ENCODE results near the gene PMVK.

Gene PMVK

DNA sequence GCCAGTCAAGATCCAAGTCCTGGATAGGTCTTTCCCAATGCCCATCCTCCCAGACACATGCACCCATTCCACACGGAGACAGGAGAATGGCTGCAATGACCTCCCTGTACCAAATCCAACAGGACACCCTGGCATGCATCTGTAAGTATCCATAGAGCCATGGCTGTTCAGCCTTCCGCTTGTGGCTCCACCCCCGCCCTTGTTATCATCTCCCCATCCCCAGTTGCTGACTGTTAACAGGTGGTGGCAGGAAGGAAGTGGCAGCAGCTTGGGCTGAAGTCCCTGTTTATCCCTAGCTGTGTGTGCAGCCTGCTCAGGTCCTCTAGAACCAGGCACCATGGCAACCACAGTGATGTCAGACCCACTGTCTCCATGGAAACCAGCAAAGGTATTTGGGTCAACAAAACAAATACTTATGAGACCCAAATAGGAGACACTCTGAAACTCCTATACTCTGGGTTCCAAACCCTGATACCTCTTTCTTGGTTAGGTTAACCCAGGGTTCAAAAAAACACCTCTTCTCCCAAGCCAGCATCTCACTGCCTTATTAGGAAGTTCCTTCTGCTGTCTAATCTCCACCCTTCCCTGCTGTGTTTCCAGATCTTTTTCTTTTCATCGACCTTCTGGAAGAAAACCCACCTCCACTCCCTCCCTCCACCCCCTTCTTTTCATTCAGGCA, 18.7 kb upstream of the PMVK start:
- peak overlapping the region; percentile 54 for H3K4me3 ChIP-seq (replicated peaks; ENCODE audit: low read depth, low read length)
- no peak for DNase-seq (ENCODE audit: extremely low read depth, low read depth)
- TF ChIP-seq CTCF (IDR thresholded peaks at IDR 0.05; ENCODE audit: low read depth, low read length, missing control alignments): no peak

DNA sequence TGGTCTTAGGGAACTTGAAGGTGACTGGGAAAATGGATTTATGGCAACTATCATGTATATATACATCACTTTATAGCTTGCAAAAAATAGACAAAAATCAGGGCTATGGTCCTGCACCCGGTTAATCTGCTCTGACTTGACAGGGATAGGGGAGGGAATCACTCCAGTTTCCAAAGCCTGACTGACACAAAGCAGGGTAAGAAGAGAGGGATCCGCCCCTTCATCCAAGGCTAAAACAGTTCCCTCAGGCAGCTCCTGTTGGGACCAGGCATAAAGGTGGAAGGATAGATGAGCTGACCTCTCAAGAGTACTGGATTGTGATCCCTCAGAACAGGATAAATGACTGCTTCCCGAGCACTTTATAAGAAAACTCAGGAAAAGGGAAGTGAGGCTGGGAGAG, 18.0 kb upstream of the PMVK start:
- no peak for DNase-seq (ENCODE audit: extremely low read depth, low read depth)
- H3K4me3 ChIP-seq (replicated peaks; ENCODE audit: low read depth, low read length): no peak overlapping the region; the same call in 1 of the 2 replicates
- no peak for TF ChIP-seq CTCF (IDR thresholded peaks at IDR 0.05; ENCODE audit: low read depth, low read length, missing control alignments)

DNA sequence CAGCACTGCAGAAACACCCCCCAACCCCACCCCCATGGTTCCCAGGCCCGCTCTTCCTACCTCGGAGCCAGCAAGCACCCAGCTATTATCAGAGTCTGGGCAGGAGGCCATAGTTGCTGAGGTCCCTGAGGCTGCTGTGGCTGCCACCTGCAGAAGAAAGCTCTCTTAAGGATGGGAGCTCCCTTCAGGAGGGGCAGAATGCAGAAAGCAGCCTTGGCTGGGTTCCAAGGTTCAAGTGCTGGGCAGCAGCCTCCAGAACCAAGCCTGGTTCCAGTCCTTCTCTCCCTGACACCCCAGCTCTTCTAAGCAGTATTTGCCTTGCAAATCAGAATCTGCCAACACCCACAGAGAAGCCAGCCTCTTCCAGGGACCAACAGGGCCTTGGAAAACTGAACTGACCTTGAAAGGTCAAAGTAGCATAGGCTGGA, 17.1 kb upstream of the PMVK start:
- no peak overlapping the region for H3K4me3 ChIP-seq (replicated peaks; ENCODE audit: low read depth, low read length)
- no peak for TF ChIP-seq CTCF (IDR thresholded peaks at IDR 0.05; ENCODE audit: low read depth, low read length, missing control alignments)
- DNase-seq (ENCODE audit: extremely low read depth, low read depth): no peak

DNA sequence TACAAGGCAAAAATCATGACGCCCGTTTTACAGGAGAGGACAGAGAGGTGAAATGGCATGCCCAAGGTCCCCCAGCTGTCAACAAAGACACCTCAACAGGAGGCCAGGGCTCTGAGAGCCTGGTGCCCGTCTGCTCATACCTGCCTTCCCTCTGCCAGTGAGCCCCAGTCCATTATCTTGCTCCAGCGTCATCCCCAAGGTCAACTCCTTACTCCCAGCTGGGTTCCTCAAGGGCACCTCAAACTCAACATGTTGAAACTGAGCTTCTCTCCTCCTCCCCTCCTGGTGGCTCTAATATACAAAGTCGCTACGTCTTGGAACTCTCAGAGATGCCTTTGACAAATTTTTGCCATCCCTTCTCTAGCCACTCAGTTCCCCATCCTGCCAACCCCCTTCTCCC, 16.1 kb upstream of the PMVK start:
- no peak for DNase-seq (ENCODE audit: extremely low read depth, low read depth)
- TF ChIP-seq CTCF (IDR thresholded peaks at IDR 0.05; ENCODE audit: low read depth, low read length, missing control alignments): no peak
- H3K4me3 ChIP-seq (replicated peaks; ENCODE audit: low read depth, low read length): no peak overlapping the region

- DNase-seq (ENCODE audit: extremely low read depth, low read depth): no peak
- no peak for TF ChIP-seq CTCF (IDR thresholded peaks at IDR 0.05; ENCODE audit: low read depth, low read length, missing control alignments)
- no peak overlapping the region for H3K4me3 ChIP-seq (replicated peaks; ENCODE audit: low read depth, low read length)
Measured at GRCh38 chr1:154951901-154952657, 15.6 kb upstream of the PMVK start.

DNA sequence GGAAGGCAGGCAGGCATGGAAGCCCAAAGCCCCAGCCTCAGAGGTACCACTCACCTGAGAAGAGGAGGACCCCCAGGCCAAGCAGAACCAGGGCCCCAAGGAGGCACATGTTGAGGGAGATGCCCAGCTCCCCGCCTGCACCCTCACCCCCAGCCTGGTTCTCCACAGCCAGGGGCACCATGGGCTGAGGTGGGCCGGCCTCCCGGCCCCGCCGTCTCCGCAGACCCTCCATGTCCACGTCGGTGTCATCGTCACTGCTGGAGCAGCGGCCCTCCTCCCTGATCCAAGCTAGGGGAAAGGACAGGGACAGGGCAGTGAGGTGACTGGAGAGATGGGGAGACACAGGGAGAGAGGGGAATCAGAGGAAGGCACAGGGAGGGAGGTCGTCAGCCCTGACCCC, 11.6 kb upstream of the PMVK start:
- TF ChIP-seq CTCF (IDR thresholded peaks at IDR 0.05; ENCODE audit: low read depth, low read length, missing control alignments): no peak
- no peak overlapping the region for H3K4me3 ChIP-seq (replicated peaks; ENCODE audit: low read depth, low read length)
- DNase-seq (ENCODE audit: extremely low read depth, low read depth): no peak

All from HFF-Myc (cell line).